GM12864 (cell line): ENCODE data around the gene BATF.

Source experiments
- DNase-seq: peaks from one replicate; pipeline ENCODE4 v3.0.0-alpha.2; 2011; ENCODE audit warnings: low read depth
- H3K4me3 ChIP-seq: 2 replicates; pipeline ENCODE4 v1.5.1; 2011; ENCODE audit warnings: mild to moderate bottlenecking, low read depth, low read length, control low read depth
- TF ChIP-seq, protein P1 (sequence below): IDR thresholded peaks from 2 replicates; pipeline ENCODE4 v1.5.1; 2011; ENCODE audit warnings: low read depth, mild to moderate bottlenecking, moderate library complexity, low read length, control low read depth, inconsistent platforms; ENCODE audit errors: missing control alignments

Gene BATF

DNA sequence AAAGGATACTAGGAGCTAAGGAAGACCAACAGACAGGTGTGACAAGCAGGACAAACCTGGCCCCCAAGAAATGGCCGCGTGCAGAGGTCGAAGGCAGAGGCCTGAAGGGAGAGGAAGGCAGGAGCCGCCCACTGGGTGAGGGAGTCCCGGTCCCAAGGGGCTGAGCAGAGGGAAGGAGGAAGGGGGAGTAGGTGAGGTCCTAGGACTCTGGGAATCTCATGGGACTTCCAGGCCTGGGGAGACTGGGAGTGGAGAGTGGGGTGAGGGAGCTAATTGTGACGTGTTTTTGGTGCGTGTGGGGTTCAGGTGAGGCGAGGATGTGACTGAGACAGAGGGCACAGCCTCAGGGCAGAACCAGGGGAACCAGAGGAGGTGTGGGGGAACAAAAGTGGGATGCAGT is 44.5 kb downstream of the BATF start:
- TF ChIP-seq, protein P1, sequence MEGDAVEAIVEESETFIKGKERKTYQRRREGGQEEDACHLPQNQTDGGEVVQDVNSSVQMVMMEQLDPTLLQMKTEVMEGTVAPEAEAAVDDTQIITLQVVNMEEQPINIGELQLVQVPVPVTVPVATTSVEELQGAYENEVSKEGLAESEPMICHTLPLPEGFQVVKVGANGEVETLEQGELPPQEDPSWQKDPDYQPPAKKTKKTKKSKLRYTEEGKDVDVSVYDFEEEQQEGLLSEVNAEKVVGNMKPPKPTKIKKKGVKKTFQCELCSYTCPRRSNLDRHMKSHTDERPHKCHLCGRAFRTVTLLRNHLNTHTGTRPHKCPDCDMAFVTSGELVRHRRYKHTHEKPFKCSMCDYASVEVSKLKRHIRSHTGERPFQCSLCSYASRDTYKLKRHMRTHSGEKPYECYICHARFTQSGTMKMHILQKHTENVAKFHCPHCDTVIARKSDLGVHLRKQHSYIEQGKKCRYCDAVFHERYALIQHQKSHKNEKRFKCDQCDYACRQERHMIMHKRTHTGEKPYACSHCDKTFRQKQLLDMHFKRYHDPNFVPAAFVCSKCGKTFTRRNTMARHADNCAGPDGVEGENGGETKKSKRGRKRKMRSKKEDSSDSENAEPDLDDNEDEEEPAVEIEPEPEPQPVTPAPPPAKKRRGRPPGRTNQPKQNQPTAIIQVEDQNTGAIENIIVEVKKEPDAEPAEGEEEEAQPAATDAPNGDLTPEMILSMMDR = no peak
- DNase-seq = no peak
- H3K4me3 ChIP-seq = no peak overlapping the region

- DNase-seq = no peak
- no peak overlapping the region for H3K4me3 ChIP-seq
- TF ChIP-seq, protein P1 = no peak
Measured at GRCh38 chr14:75568140-75568539, 45.9 kb downstream of the BATF start.

- no peak overlapping the region for H3K4me3 ChIP-seq
- TF ChIP-seq, protein P1 = no peak
- DNase-seq = no peak
Measured at GRCh38 chr14:75568791-75569190, 46.5 kb downstream of the BATF start.

GRCh38 chr14:75570797-75571196 is 48.5 kb downstream of the BATF start:
- DNase-seq = no peak
- TF ChIP-seq, protein P1 = no peak
- no peak overlapping the region for H3K4me3 ChIP-seq

- DNase-seq = no peak
- TF ChIP-seq, protein P1 = no peak
- H3K4me3 ChIP-seq = no peak overlapping the region
Measured at GRCh38 chr14:75572104-75572503, 49.8 kb downstream of the BATF start.

- H3K4me3 ChIP-seq = no peak overlapping the region
- DNase-seq = no peak
- TF ChIP-seq, protein P1 = no peak
Measured at GRCh38 chr14:75577090-75577489, 54.8 kb downstream of the BATF start.

DNA sequence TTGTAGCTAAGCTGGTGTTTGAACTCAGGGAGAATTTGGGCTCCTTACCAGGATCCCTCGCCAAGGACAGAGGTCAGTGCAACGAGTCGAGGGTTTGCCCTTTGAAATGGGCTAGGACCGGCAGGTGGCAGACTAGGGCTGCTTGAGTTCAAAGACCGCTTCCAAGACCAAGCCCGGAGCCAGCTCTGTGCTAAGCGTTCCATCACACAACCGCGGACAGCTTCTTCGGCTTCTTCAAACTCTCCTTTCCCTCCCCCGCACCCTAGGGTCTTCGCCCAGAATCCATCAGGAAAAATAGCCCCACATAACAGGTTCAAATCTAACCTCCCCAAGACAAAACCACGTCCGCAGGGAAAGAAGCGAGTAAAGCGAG is 55.4 kb downstream of the BATF start:
- H3K4me3 ChIP-seq = peak overlapping the region; percentile 63
- no peak for DNase-seq
- TF ChIP-seq, protein P1 = peak; percentile 90
